OCI-LY7 (cell line): Measurements from ENCODE around the gene POLD3. TPM values are rescaled to one million over a fixed set of nuclear protein-coding genes. Genes with fewer than 3 reads are reported as not detected.

ENCODE experiments used
- BruUV-seq: library from RNA; stranded (reverse); fragments of 400-500 nt; replicated peaks from 2 replicates; lab custom pipeline; 2021; lab: Mats Ljungman, UMichigan
- CTCF ChIA-PET: fragments of 300-600 bp; sonication (Branson Sonifier 250); formaldehyde crosslinking; loops from one replicate; lab custom pipeline; 2022; ENCODE audit warnings: antibody characterized with exemption; ENCODE audit not compliant: unreplicated experiment; lab: Charles Lee
- POLR2A ChIA-PET: fragments of 300-600 bp; sonication (Branson Sonifier 250); formaldehyde crosslinking; loops from one replicate; lab custom pipeline; 2022; ENCODE audit warnings: antibody characterized with exemption; lab: Charles Lee
- DNase-seq: peaks from one replicate; pipeline ENCODE4 v3.0.0-alpha.2; 2015; ENCODE audit warnings: low spot score
- H2AFZ ChIP-seq: fragments of 200-600 bp; sonication (generic), shearing (Covaris generic); 2 replicates; pipeline ENCODE4 v1.6.1; 2014; ENCODE audit warnings: mild to moderate bottlenecking, antibody characterized with exemption, low read length, moderate library complexity
- H3K27ac ChIP-seq: fragments of 200-600 bp; sonication (generic); 2 replicates; pipeline ENCODE4 v1.5.1; 2014; ENCODE audit warnings: mixed run types, low read depth, mild to moderate bottlenecking, moderate library complexity, low read length, inconsistent platforms; ENCODE audit not compliant: poor library complexity, severe bottlenecking
- H3K36me3 ChIP-seq: fragments of 200-600 bp; sonication (generic); 2 replicates; pipeline ENCODE4 v1.6.1; 2014; ENCODE audit warnings: mild to moderate bottlenecking, antibody characterized with exemption, low read length, moderate library complexity, mixed read lengths; ENCODE audit not compliant: insufficient read depth
- H3K4me1 ChIP-seq: fragments of 200-600 bp; sonication (generic); 2 replicates; pipeline ENCODE4 v1.5.1; 2014; ENCODE audit warnings: mild to moderate bottlenecking, low read length; ENCODE audit not compliant: insufficient read depth, poor library complexity, severe bottlenecking
- H3K4me2 ChIP-seq: fragments of 200-600 bp; sonication (generic); 2 replicates; pipeline ENCODE4 v1.6.1; 2014; ENCODE audit warnings: mild to moderate bottlenecking, low read length
- H3K4me3 ChIP-seq: fragments of 200-600 bp; sonication (generic); 2 replicates; pipeline ENCODE4 v1.5.1; 2014; ENCODE audit warnings: mild to moderate bottlenecking, low read depth, low read length; ENCODE audit not compliant: poor library complexity, severe bottlenecking
- H3K79me2 ChIP-seq: fragments of 200-600 bp; sonication (generic); 2 replicates; pipeline ENCODE4 v1.6.1; 2016; ENCODE audit warnings: low read depth, mild to moderate bottlenecking, low read length, moderate library complexity, mixed read lengths; ENCODE audit not compliant: insufficient read depth
- H3K9me2 ChIP-seq: fragments of 200-600 bp; sonication (generic); 2 replicates; pipeline ENCODE4 v1.6.1; 2016; ENCODE audit warnings: mild to moderate bottlenecking, low read length, mixed read lengths; ENCODE audit not compliant: insufficient read depth
- H3K9me3 ChIP-seq: fragments of 200-600 bp; sonication (generic); 2 replicates; pipeline ENCODE4 v1.6.1; 2014; ENCODE audit warnings: mild to moderate bottlenecking, mixed run types, low read length, mixed read lengths
- H4K20me1 ChIP-seq: fragments of 200-600 bp; sonication (generic); 2 replicates; pipeline ENCODE4 v1.6.1; 2014; ENCODE audit warnings: mild to moderate bottlenecking, antibody characterized with exemption, low read length, moderate library complexity, mixed read lengths; ENCODE audit not compliant: insufficient read depth
- CTCF ChIP-seq: fragments of 200-600 bp; sonication (generic); conservative IDR thresholded peaks from 2 replicates; pipeline ENCODE4 v1.5.1; 2014; ENCODE audit warnings: mild to moderate bottlenecking, antibody characterized with exemption, low read length, moderate library complexity, mixed read lengths
- EZH2phosphoT487 ChIP-seq: fragments of 200-600 bp; sonication (generic); IDR thresholded peaks from 2 replicates; pipeline ENCODE4 v1.6.1; 2018; ENCODE audit warnings: low read depth, borderline replicate concordance, mild to moderate bottlenecking, mixed run types, antibody characterized with exemption, low read length, moderate library complexity, mixed read lengths
- intact Hi-C: fragments of 100-400 bp; cut with micrococcal nuclease; formaldehyde crosslinking; loops from one replicate; pipeline ENCODE4 v1.10.0; 2022; ENCODE audit not compliant: unreplicated experiment
- total RNA-seq, 2 experiments: library from RNA; depleted of rRNA in 1 of 2; stranded (reverse); fragments of >200 nt in 1 of 2; shearing (Covaris generic) in 1 of 2; gene quantifications; 2 replicates each; pipeline ENCODE4 v1.2.3, GENCODE V29; 2014 to 2022

POLD3 gene
- total RNA-seq, 2 experiments from 2014 or later, result 38.8 to 39.3 TPM

GRCh38 chr11:74685338-74685737 lies 93.0 kb downstream of the POLD3 start:
- POLR2A ChIA-PET, result interaction anchor here (0.7 kb wide), 2 partner anchors 36 to 250 kb away, joined by 3 to 4 read pairs; no protein-coding TSS in a partner anchor
- CTCF ChIA-PET, result no interaction called here
- intact Hi-C loops, result no loop called here
- no peak overlapping the region for H2AFZ ChIP-seq
- H4K20me1 ChIP-seq, result no peaks in the 10 kb centered on the region
- no peak for DNase-seq
- H3K4me3 ChIP-seq, result no peak overlapping the region
- no TSS peak for BruUV-seq
- TF ChIP-seq CTCF, result no peak
- no peak for TF ChIP-seq EZH2phosphoT487
- no peaks in the 10 kb centered on the region for H3K36me3 ChIP-seq
- no peaks in the 10 kb centered on the region for H3K9me3 ChIP-seq
- H3K4me1 ChIP-seq, result no peaks in the 10 kb centered on the region
- no peak overlapping the region for H3K27ac ChIP-seq
- no peaks in the 10 kb centered on the region for H3K9me2 ChIP-seq
- H3K4me2 ChIP-seq, result no peak overlapping the region
- no peaks in the 10 kb centered on the region for H3K79me2 ChIP-seq

- CTCF ChIA-PET, result no interaction called here
- BruUV-seq, result no TSS peak
- Histone ChIP-seq H4K20me1 (no peaks in the 10 kb centered on the region), H3K4me3 (no peak overlapping the region), H3K9me2 (no peaks in the 10 kb centered on the region), H3K4me2 (no peak overlapping the region), H3K4me1 (no peaks in the 10 kb centered on the region), H3K27ac (no peak overlapping the region), H2AFZ (no peak overlapping the region), H3K36me3 (no peaks in the 10 kb centered on the region), H3K79me2 (no peaks in the 10 kb centered on the region), H3K9me3 (no peaks in the 10 kb centered on the region)
- intact Hi-C loops, result no loop called here
- POLR2A ChIA-PET, result no interaction called here
- DNase-seq, result no peak
- TF ChIP-seq EZH2phosphoT487, result no peak
- TF ChIP-seq CTCF, result no peak
These were observed 93.5 kb downstream of the POLD3 start for GRCh38 chr11:74685905-74686304.

GRCh38 chr11:74686792-74687191 lies 94.4 kb downstream of the POLD3 start:
- H3K9me2 ChIP-seq, result no peaks in the 10 kb centered on the region
- TF ChIP-seq EZH2phosphoT487 (no peak), CTCF (no peak)
- no peaks in the 10 kb centered on the region for H3K79me2 ChIP-seq
- H4K20me1 ChIP-seq, result no peaks in the 10 kb centered on the region
- ChIA-PET POLR2A (interaction anchor here (0.5 kb wide), 1 partner anchor 1416 kb away, joined by 3 read pairs; no protein-coding TSS in a partner anchor), CTCF (no interaction called here)
- no peak overlapping the region for H3K4me2 ChIP-seq
- no peaks in the 10 kb centered on the region for H3K9me3 ChIP-seq
- H3K36me3 ChIP-seq, result no peaks in the 10 kb centered on the region
- H3K27ac ChIP-seq, result no peak overlapping the region
- no peaks in the 10 kb centered on the region for H3K4me1 ChIP-seq
- no TSS peak for BruUV-seq
- DNase-seq, result no peak
- intact Hi-C loops, result no loop called here
- H3K4me3 ChIP-seq, result no peak overlapping the region
- H2AFZ ChIP-seq, result no peak overlapping the region
